ENCODE measurements around the gene LMX1B. TPM values are rescaled to one million over a fixed set of nuclear protein-coding genes. Genes with fewer than 3 reads are reported as not detected.

Gene LMX1B
- total RNA-seq, 1 experiment from 2014 or later, result 11.3 TPM

- DNase-seq (ENCODE audit: low read depth, low spot score) (no peak), ATAC-seq (no peak)
- Histone ChIP-seq H3K27me3 (ENCODE audit: insufficient read depth, low read length) (no peaks in the 10 kb centered on the region), H3K27ac (ENCODE audit: low read depth, low read length) (no peak overlapping the region), H3K79me2 (ENCODE audit: insufficient read depth, low read length) (no peaks in the 10 kb centered on the region), H3K36me3 (ENCODE audit: control insufficient read depth in 1 of 2, insufficient read depth in 2 of 2, low read length in 2 of 2) (no peaks in the 10 kb centered on the region), H3K4me1 (ENCODE audit: control insufficient read depth in 1 of 2, insufficient read depth in 2 of 2, low read length in 2 of 2) (no peaks in the 10 kb centered on the region), H3K4me2 (ENCODE audit: low read length) (no peak overlapping the region), H3K9me2 (ENCODE audit: insufficient read depth) (no peaks in the 10 kb centered on the region), H3K9ac (ENCODE audit: low read length) (no peak overlapping the region), H4K20me1 (ENCODE audit: insufficient read depth) (no peaks in the 10 kb centered on the region), H3K4me3 (replicated peaks in 1 of 2; ENCODE audit: low read depth in 1 of 2, low read length in 2 of 2) (no peak overlapping the region), H3K9me3 (ENCODE audit: control insufficient read depth in 1 of 2, insufficient read depth in 1 of 2, low read depth in 1 of 2, low read length in 2 of 2) (no peaks in the 10 kb centered on the region), H2AFZ (ENCODE audit: low read depth, low read length, poor library complexity, severe bottlenecking) (no peak overlapping the region)
- POLR2A ChIA-PET, result no interaction called here
- RAD21 ChIA-PET (ENCODE audit: low non-redundant PET in 1 of 2, low total read pairs in 2 of 2, uncharacterized antibody in 2 of 2, unreplicated experiment in 2 of 2), result no interaction called here
- CTCF ChIA-PET, result interaction anchor here (1.3 kb wide), 1 partner anchor 64 kb away, joined by 3 read pairs; no protein-coding TSS in a partner anchor
- TF ChIP-seq EZH2 (IDR thresholded peaks at IDR 0.05), result no peak
- no peak for TF ChIP-seq CEBPB (IDR thresholded peaks at IDR 0.05; ENCODE audit: low read depth)
- TF ChIP-seq ZNF274 (IDR thresholded peaks at IDR 0.05; ENCODE audit: low read depth, low read length), result no peak
- no peak for TF ChIP-seq YY1 (IDR thresholded peaks at IDR 0.05; ENCODE audit: extremely low read depth, insufficient replicate concordance, low read depth, low read length)
- TF ChIP-seq POLR2AphosphoS5 (IDR thresholded peaks at IDR 0.05; ENCODE audit: low read depth, low read length), result no peak
- no peak for TF ChIP-seq SRF (IDR thresholded peaks at IDR 0.05; ENCODE audit: low read depth)
- TF ChIP-seq SIN3A (IDR thresholded peaks at IDR 0.05; ENCODE audit: low read depth), result no peak
- no peak for TF ChIP-seq TCF7L2 (IDR thresholded peaks at IDR 0.05; ENCODE audit: borderline replicate concordance, extremely low read depth, insufficient read depth, insufficient read length)
- no peak for TF ChIP-seq EZH2phosphoT487 (IDR thresholded peaks at IDR 0.05; ENCODE audit: borderline replicate concordance)
- no peak for TF ChIP-seq POLR2A (IDR thresholded peaks at IDR 0.05; ENCODE audit: borderline replicate concordance, extremely low read depth, insufficient read depth, insufficient read length)
- no peak for TF ChIP-seq CBX3 (IDR thresholded peaks at IDR 0.05; ENCODE audit: low read depth)
- no peak for TF ChIP-seq FOSL1 (IDR thresholded peaks at IDR 0.05; ENCODE audit: low read depth)
- no peak for TF ChIP-seq ZFX (IDR thresholded peaks at IDR 0.05)
- TF ChIP-seq, protein P1, sequence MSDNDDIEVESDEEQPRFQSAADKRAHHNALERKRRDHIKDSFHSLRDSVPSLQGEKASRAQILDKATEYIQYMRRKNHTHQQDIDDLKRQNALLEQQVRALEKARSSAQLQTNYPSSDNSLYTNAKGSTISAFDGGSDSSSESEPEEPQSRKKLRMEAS (IDR thresholded peaks at IDR 0.05), result no peak
- no peak for TF ChIP-seq SP1 (IDR thresholded peaks at IDR 0.05; ENCODE audit: low read depth)
- TF ChIP-seq RAD21 (IDR thresholded peaks at IDR 0.05; ENCODE audit: low read depth), result no peak
- TF ChIP-seq, protein P2, sequence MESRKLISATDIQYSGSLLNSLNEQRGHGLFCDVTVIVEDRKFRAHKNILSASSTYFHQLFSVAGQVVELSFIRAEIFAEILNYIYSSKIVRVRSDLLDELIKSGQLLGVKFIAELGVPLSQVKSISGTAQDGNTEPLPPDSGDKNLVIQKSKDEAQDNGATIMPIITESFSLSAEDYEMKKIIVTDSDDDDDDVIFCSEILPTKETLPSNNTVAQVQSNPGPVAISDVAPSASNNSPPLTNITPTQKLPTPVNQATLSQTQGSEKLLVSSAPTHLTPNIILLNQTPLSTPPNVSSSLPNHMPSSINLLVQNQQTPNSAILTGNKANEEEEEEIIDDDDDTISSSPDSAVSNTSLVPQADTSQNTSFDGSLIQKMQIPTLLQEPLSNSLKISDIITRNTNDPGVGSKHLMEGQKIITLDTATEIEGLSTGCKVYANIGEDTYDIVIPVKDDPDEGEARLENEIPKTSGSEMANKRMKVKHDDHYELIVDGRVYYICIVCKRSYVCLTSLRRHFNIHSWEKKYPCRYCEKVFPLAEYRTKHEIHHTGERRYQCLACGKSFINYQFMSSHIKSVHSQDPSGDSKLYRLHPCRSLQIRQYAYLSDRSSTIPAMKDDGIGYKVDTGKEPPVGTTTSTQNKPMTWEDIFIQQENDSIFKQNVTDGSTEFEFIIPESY (IDR thresholded peaks at IDR 0.05; ENCODE audit: extremely low read depth, insufficient replicate concordance, low read length), result no peak
- TF ChIP-seq, protein P3, sequence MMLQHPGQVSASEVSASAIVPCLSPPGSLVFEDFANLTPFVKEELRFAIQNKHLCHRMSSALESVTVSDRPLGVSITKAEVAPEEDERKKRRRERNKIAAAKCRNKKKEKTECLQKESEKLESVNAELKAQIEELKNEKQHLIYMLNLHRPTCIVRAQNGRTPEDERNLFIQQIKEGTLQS (IDR thresholded peaks at IDR 0.05), result no peak
- TF ChIP-seq, protein P4, sequence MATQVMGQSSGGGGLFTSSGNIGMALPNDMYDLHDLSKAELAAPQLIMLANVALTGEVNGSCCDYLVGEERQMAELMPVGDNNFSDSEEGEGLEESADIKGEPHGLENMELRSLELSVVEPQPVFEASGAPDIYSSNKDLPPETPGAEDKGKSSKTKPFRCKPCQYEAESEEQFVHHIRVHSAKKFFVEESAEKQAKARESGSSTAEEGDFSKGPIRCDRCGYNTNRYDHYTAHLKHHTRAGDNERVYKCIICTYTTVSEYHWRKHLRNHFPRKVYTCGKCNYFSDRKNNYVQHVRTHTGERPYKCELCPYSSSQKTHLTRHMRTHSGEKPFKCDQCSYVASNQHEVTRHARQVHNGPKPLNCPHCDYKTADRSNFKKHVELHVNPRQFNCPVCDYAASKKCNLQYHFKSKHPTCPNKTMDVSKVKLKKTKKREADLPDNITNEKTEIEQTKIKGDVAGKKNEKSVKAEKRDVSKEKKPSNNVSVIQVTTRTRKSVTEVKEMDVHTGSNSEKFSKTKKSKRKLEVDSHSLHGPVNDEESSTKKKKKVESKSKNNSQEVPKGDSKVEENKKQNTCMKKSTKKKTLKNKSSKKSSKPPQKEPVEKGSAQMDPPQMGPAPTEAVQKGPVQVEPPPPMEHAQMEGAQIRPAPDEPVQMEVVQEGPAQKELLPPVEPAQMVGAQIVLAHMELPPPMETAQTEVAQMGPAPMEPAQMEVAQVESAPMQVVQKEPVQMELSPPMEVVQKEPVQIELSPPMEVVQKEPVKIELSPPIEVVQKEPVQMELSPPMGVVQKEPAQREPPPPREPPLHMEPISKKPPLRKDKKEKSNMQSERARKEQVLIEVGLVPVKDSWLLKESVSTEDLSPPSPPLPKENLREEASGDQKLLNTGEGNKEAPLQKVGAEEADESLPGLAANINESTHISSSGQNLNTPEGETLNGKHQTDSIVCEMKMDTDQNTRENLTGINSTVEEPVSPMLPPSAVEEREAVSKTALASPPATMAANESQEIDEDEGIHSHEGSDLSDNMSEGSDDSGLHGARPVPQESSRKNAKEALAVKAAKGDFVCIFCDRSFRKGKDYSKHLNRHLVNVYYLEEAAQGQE (IDR thresholded peaks at IDR 0.05; ENCODE audit: low read depth), result no peak
- intact Hi-C loops (cut with micrococcal nuclease), result no loop called here
- BruUV-seq (replicated peaks), result no TSS peak
Measured at GRCh38 chr9:126642010-126642744, 28.4 kb downstream of the LMX1B start.

Measured in HCT116 (cell line).